ENCODE measurements around the gene SEMA4D.

SEMA4D gene

DNA sequence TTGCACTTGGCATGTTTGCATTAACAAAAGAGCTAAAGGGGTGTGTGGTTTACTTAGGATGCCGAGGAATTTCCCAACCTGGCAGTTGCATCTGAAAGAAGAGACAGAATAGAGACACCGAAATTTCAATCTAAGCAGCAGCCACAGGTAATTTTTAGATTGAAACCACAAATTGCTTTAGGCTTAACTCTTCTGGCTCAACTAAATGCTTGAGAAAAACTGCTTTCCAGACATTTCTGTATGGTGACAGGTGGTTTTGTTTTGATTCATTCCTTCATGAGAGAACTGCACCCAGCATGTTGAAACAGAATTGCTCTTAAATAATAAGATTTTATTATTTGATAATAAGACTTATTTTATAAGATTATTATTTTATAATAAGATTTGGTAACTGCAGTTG lies 158.1 kb downstream of the SEMA4D start:
- in situ Hi-C loops (cut with HindIII; ENCODE audit: low sequenced_read_pairs) = no loop called here
- no peak for DNase-seq (ENCODE audit: low read depth, low spot score)
- H3K4me3 ChIP-seq (ENCODE audit: low read depth, low read length) = no peak overlapping the region
- TF ChIP-seq, protein P1, sequence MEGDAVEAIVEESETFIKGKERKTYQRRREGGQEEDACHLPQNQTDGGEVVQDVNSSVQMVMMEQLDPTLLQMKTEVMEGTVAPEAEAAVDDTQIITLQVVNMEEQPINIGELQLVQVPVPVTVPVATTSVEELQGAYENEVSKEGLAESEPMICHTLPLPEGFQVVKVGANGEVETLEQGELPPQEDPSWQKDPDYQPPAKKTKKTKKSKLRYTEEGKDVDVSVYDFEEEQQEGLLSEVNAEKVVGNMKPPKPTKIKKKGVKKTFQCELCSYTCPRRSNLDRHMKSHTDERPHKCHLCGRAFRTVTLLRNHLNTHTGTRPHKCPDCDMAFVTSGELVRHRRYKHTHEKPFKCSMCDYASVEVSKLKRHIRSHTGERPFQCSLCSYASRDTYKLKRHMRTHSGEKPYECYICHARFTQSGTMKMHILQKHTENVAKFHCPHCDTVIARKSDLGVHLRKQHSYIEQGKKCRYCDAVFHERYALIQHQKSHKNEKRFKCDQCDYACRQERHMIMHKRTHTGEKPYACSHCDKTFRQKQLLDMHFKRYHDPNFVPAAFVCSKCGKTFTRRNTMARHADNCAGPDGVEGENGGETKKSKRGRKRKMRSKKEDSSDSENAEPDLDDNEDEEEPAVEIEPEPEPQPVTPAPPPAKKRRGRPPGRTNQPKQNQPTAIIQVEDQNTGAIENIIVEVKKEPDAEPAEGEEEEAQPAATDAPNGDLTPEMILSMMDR (IDR thresholded peaks at IDR 0.05; ENCODE audit: low read depth, low read length) = no peak

- DNase-seq (ENCODE audit: low read depth, low spot score) = no peak
- TF ChIP-seq, protein P1 (IDR thresholded peaks at IDR 0.05; ENCODE audit: low read depth, low read length) = no peak
- no peak overlapping the region for H3K4me3 ChIP-seq (ENCODE audit: low read depth, low read length)
- in situ Hi-C loops (cut with HindIII; ENCODE audit: low sequenced_read_pairs) = no loop called here
Observed at GRCh38 chr9:89330513-89330912, 167.4 kb downstream of the SEMA4D start.

GRCh38 chr9:89329917-89330316 lies 168.0 kb downstream of the SEMA4D start:
- TF ChIP-seq, protein P1 (IDR thresholded peaks at IDR 0.05; ENCODE audit: low read depth, low read length) = no peak
- in situ Hi-C loops (cut with HindIII; ENCODE audit: low sequenced_read_pairs) = no loop called here
- H3K4me3 ChIP-seq (ENCODE audit: low read depth, low read length) = no peak overlapping the region
- DNase-seq (ENCODE audit: low read depth, low spot score) = no peak

- in situ Hi-C loops (cut with HindIII; ENCODE audit: low sequenced_read_pairs) = no loop called here
- DNase-seq (ENCODE audit: low read depth, low spot score) = peak; percentile 25
Observed at GRCh38 chr9:89328064-89328463, 169.8 kb downstream of the SEMA4D start.

GRCh38 chr9:89325733-89326132 lies 172.2 kb downstream of the SEMA4D start:
- TF ChIP-seq, protein P1 (IDR thresholded peaks at IDR 0.05; ENCODE audit: low read depth, low read length) = no peak
- DNase-seq (ENCODE audit: low read depth, low spot score) = no peak
- in situ Hi-C loops (cut with HindIII; ENCODE audit: low sequenced_read_pairs) = no loop called here
- no peak overlapping the region for H3K4me3 ChIP-seq (ENCODE audit: low read depth, low read length)

More at GRCh38 chr9:89328064-89328463, 169.8 kb downstream of the SEMA4D start:
- no peak overlapping the region for H3K4me3 ChIP-seq (ENCODE audit: low read depth, low read length)
- TF ChIP-seq, protein P1 (IDR thresholded peaks at IDR 0.05; ENCODE audit: low read depth, low read length) = no peak

- no peak for DNase-seq (ENCODE audit: low read depth, low spot score)
- TF ChIP-seq, protein P1 (IDR thresholded peaks at IDR 0.05; ENCODE audit: low read depth, low read length) = no peak
- H3K4me3 ChIP-seq (ENCODE audit: low read depth, low read length) = no peak overlapping the region
- in situ Hi-C loops (cut with HindIII; ENCODE audit: low sequenced_read_pairs) = no loop called here
Observed at GRCh38 chr9:89323390-89323789, 174.5 kb downstream of the SEMA4D start.

Measured in astrocyte of the spinal cord (primary cell).